Measurements from ENCODE around the gene LMOD3.

Gene LMOD3

GRCh38 chr3:69121513-69121912 is 882 bp downstream of the LMOD3 start:
- no peak for DNase-seq

- DNase-seq, result peak; percentile 53
Observed at GRCh38 chr3:69120879-69121464, 1.4 kb downstream of the LMOD3 start.

- no peak for DNase-seq
Observed at GRCh38 chr3:69119681-69120080, 2.7 kb downstream of the LMOD3 start.

- DNase-seq, result no peak
Observed at GRCh38 chr3:69119138-69119537, 3.3 kb downstream of the LMOD3 start.

GRCh38 chr3:69118555-69118954 is 3.8 kb downstream of the LMOD3 start:
- DNase-seq, result no peak

GRCh38 chr3:69116897-69117296 is 5.5 kb downstream of the LMOD3 start:
- DNase-seq, result no peak

- DNase-seq, result no peak
Observed at GRCh38 chr3:69116162-69116561, 6.2 kb downstream of the LMOD3 start.

- DNase-seq, result no peak
Observed at GRCh38 chr3:69115731-69116130, 6.7 kb downstream of the LMOD3 start.

GRCh38 chr3:69113536-69113935 is 8.9 kb downstream of the LMOD3 start:
- DNase-seq, result no peak

GRCh38 chr3:69110941-69111546 is 11.4 kb downstream of the LMOD3 start:
- no peak for DNase-seq

- DNase-seq, result no peak
Observed at GRCh38 chr3:69108811-69109210, 13.6 kb downstream of the LMOD3 start.

GRCh38 chr3:69107841-69108240 is 14.6 kb downstream of the LMOD3 start:
- no peak for DNase-seq

GRCh38 chr3:69105320-69105719 is 17.1 kb downstream of the LMOD3 start:
- no peak for DNase-seq

GRCh38 chr3:69104586-69104985 is 17.8 kb downstream of the LMOD3 start:
- no peak for DNase-seq

GRCh38 chr3:69103123-69103522 is 19.3 kb downstream of the LMOD3 start:
- DNase-seq, result no peak

- DNase-seq, result no peak
Observed at GRCh38 chr3:69102384-69102783, 20.0 kb downstream of the LMOD3 start.

GRCh38 chr3:69099576-69099975 is 22.8 kb downstream of the LMOD3 start:
- DNase-seq, result no peak

GRCh38 chr3:69097407-69098086 is 24.8 kb downstream of the LMOD3 start:
- no peak for DNase-seq

- no peak for DNase-seq
Observed at GRCh38 chr3:69096299-69096698, 26.1 kb downstream of the LMOD3 start.

- DNase-seq, result no peak
Observed at GRCh38 chr3:69095636-69096035, 26.8 kb downstream of the LMOD3 start.

GRCh38 chr3:69094467-69095205 is 27.8 kb downstream of the LMOD3 start:
- DNase-seq, result no peak

- DNase-seq, result no peak
Observed at GRCh38 chr3:69092030-69092516, 30.3 kb downstream of the LMOD3 start.

GRCh38 chr3:69091389-69092029 is 30.9 kb downstream of the LMOD3 start:
- DNase-seq, result no peak
